ENCODE data around the gene BCAS1.

The BCAS1 gene

DNA sequence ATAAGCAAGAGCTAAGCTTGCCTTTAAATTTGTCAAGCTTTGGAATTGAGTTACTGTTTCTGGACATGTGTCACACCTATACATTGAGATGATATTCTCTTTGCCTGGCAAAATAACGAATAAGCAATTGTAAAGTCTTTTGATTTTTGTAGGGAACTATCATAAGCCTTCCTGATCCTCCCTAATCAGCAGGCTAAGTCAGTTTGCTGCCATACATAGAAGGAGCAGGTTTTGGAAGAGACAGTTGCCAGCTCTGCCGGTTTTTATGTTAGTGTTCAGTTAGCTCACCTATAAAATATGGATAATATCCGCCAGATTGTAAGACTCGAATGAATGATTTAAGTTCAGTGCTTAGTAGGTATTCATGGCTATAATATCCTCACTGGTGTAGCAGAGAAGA lies 34.4 kb upstream of the BCAS1 start:
- TF ChIP-seq, protein P1, sequence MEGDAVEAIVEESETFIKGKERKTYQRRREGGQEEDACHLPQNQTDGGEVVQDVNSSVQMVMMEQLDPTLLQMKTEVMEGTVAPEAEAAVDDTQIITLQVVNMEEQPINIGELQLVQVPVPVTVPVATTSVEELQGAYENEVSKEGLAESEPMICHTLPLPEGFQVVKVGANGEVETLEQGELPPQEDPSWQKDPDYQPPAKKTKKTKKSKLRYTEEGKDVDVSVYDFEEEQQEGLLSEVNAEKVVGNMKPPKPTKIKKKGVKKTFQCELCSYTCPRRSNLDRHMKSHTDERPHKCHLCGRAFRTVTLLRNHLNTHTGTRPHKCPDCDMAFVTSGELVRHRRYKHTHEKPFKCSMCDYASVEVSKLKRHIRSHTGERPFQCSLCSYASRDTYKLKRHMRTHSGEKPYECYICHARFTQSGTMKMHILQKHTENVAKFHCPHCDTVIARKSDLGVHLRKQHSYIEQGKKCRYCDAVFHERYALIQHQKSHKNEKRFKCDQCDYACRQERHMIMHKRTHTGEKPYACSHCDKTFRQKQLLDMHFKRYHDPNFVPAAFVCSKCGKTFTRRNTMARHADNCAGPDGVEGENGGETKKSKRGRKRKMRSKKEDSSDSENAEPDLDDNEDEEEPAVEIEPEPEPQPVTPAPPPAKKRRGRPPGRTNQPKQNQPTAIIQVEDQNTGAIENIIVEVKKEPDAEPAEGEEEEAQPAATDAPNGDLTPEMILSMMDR (IDR thresholded peaks at IDR 0.05; ENCODE audit: borderline replicate concordance, control extremely low read depth, extremely low read depth, insufficient read depth, missing control alignments), result no peak
- no peak for DNase-seq (ENCODE audit: low spot score)
- in situ Hi-C loops (cut with MboI; ENCODE audit: low sequenced_read_pairs, unreplicated experiment), result loop anchor here (5.0 to 25.0 kb wide), 2 partner anchors 93 to 533 kb away; no protein-coding TSS in a partner anchor

DNA sequence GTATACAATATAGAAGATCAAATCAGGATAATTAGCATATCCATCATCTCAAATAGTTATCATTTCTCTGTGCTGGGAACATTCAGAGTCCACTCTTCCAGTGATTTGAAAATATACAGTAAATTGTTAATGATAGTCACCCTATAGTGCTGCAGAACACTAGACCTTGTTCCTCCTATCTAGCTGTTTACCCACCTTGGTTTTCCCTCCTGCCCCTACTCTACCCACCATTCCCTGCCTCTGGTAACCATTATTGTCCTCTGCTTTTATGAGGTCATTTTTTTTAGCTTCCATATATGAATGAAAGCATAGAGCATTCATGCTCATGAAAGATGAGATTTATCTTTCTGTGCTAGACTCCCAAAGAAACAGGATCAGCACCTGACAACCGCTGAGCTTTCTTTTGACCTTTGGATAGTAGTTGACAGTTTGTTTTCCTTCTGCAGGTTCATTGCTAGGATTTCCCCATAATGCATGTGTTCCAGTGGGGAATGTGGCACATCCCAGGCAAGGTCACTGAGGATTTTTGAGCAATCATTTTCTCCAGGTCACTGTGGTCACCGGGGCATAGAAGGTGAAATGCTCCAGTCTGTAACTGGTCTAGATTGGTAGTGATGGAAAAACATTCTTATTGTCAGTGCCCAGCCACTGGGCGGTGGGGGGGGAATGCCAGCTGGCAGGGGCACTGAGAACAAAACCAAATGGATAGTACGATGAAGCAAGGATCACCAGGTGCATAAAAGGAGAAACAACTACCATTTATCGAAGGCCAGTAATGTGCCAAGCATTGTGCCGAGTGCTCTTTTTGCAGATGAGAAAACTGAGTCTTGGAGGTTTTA lies 33.6 kb upstream of the BCAS1 start:
- TF ChIP-seq, protein P1 (IDR thresholded peaks at IDR 0.05; ENCODE audit: borderline replicate concordance, control extremely low read depth, extremely low read depth, insufficient read depth, missing control alignments), result no peak
- in situ Hi-C loops (cut with MboI; ENCODE audit: low sequenced_read_pairs, unreplicated experiment), result loop anchor here (5.0 to 25.0 kb wide), 2 partner anchors 93 to 533 kb away; no protein-coding TSS in a partner anchor
- DNase-seq (ENCODE audit: low spot score), result no peak

DNA sequence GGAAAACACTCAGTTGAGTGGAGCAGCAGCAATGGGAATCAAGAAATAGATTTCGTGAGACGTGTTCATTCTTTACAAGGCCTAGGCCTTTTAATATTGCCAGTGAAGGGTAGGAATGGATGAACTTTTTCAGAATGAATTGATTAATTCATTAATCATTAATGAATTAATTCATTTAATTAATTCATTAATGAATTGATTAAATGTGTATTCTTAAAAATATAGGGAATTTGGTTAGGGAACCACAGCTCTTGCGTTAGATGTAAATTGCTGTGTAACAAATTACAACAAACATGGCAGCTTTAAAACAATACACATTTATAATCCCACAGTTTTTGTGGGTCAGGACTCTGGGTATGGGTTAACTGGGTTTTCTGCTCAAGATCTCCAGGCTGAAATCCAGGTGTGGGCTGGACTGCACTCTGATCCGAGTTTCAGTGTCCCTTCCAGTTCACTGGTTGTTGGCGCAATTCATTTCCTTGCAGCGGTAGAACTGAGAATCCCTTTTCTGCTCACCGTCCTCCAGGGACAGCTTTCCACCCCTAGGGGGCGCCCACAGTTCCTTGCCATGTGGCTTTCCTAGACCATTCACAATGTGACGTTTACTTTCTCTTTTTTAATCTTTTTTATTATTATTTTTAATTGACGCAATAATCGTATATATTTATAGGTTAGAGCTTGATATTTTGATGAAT lies 32.8 kb upstream of the BCAS1 start:
- peak; percentile 71 for DNase-seq (ENCODE audit: low spot score)

DNA sequence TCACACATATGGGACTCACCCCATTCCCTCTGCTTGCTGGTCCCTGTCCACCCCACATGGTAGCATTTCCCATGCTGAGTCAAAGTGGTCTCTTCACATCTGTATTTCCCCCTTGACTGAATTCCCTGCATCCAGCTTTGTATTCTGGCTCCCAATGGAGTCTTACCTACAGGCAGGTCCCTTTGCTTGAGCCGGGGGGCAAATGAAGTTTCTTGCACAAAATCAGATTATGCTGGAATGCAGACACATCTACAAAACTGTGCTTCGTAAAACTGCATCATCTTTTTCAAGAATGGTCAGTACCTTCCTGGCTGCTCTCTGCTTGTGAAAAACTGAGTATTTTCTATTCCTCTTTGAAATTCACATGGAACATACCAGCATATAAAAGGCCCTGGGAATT lies 32.1 kb upstream of the BCAS1 start:
- TF ChIP-seq, protein P1 (IDR thresholded peaks at IDR 0.05; ENCODE audit: borderline replicate concordance, control extremely low read depth, extremely low read depth, insufficient read depth, missing control alignments), result no peak
- in situ Hi-C loops (cut with MboI; ENCODE audit: low sequenced_read_pairs, unreplicated experiment), result loop anchor here (5.0 to 25.0 kb wide), 2 partner anchors 95 to 535 kb away; no protein-coding TSS in a partner anchor
- no peak for DNase-seq (ENCODE audit: low spot score)

More for the DNA sequence above, 32.8 kb upstream of the BCAS1 start:
- in situ Hi-C loops (cut with MboI; ENCODE audit: low sequenced_read_pairs, unreplicated experiment), result loop anchor here (5.0 to 25.0 kb wide), 2 partner anchors 94 to 534 kb away; no protein-coding TSS in a partner anchor
- TF ChIP-seq, protein P1 (IDR thresholded peaks at IDR 0.05; ENCODE audit: borderline replicate concordance, control extremely low read depth, extremely low read depth, insufficient read depth, missing control alignments), result peak; percentile 72

DNA sequence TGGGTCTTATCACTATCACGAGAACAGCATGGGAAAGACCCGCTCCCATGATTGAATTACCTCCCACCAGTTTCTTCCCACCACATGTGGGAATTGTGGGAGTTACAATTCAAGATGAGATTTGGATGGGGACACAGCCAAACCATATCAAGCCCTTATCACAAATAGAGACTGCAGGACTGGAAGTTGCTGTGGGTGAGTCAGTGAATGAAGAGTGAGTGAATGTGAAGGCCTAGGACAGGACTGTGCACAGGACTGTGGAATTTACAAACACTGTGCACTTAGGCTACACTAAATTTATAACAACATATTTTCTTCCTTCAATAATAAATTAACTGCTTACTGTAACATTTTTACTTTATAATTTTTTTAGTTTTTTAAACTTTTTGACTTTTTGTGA lies 30.2 kb upstream of the BCAS1 start:
- in situ Hi-C loops (cut with MboI; ENCODE audit: low sequenced_read_pairs, unreplicated experiment), result loop anchor here (5.0 to 25.0 kb wide), 2 partner anchors 97 to 537 kb away; no protein-coding TSS in a partner anchor
- TF ChIP-seq, protein P1 (IDR thresholded peaks at IDR 0.05; ENCODE audit: borderline replicate concordance, control extremely low read depth, extremely low read depth, insufficient read depth, missing control alignments), result no peak

DNA sequence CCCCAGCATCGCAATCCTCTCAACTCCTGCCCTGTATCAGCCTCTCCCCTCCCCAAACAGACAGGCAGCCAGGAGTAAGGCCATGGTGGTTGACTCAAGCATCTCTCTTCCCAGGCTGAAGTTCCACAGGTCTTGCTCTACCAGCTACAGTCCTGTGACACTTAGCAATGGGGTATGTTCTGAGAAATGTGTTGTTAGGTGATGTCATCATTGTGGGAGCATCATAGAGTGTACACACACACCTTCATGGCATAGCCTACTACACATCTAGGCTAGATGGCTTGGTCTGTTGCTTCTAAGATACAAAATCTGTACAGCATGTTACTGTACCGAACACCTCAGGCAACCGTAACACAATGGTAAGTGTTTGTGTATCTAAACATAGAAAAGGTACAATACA lies 29.5 kb upstream of the BCAS1 start:
- TF ChIP-seq, protein P1 (IDR thresholded peaks at IDR 0.05; ENCODE audit: borderline replicate concordance, control extremely low read depth, extremely low read depth, insufficient read depth, missing control alignments), result no peak
- DNase-seq (ENCODE audit: low spot score), result no peak
- in situ Hi-C loops (cut with MboI; ENCODE audit: low sequenced_read_pairs, unreplicated experiment), result loop anchor here (5.0 to 25.0 kb wide), 2 partner anchors 97 to 537 kb away; no protein-coding TSS in a partner anchor

More for the DNA sequence above, 30.2 kb upstream of the BCAS1 start:
- DNase-seq (ENCODE audit: low spot score), result no peak
